PFSK-1 (cell line): Measurements from ENCODE around the gene COL21A1.

ENCODE experiments used
- FOXP2 ChIP-seq: optimal IDR thresholded peaks from 2 replicates; pipeline ENCODE3; 2011; ENCODE audit warnings: borderline replicate concordance, control low read depth, inconsistent platforms; ENCODE audit not compliant: insufficient read depth; ENCODE audit errors: extremely low read length, extremely low read depth
- POLR2AphosphoS5 ChIP-seq: IDR thresholded peaks from 2 replicates; pipeline ENCODE4 v1.6.1; 2012; ENCODE audit warnings: low read depth, mild to moderate bottlenecking, control low read depth, low read length, moderate library complexity
- SIN3A ChIP-seq: IDR thresholded peaks from 2 replicates; pipeline ENCODE4 v1.6.1; 2012; ENCODE audit warnings: mild to moderate bottlenecking, low read length, moderate library complexity, borderline replicate concordance; ENCODE audit not compliant: insufficient read depth
- TAF1 ChIP-seq: IDR thresholded peaks from 2 replicates; pipeline ENCODE4 v1.6.1; 2012; ENCODE audit warnings: low read length, control low read depth, borderline replicate concordance; ENCODE audit not compliant: insufficient read depth
- TF ChIP-seq, protein P1 (sequence below), 2 experiments: IDR thresholded peaks; 2 replicates each; pipeline versions ENCODE4 v1.6.1 to v1.8.0; 2011 to 2012; ENCODE audit warnings: low read depth in 2 of 2, low read length in 2 of 2, control low read depth in 1 of 2, inconsistent platforms in 1 of 2, mild to moderate bottlenecking in 1 of 2, moderate library complexity in 1 of 2; ENCODE audit not compliant: insufficient read depth in 1 of 2

DNA sequence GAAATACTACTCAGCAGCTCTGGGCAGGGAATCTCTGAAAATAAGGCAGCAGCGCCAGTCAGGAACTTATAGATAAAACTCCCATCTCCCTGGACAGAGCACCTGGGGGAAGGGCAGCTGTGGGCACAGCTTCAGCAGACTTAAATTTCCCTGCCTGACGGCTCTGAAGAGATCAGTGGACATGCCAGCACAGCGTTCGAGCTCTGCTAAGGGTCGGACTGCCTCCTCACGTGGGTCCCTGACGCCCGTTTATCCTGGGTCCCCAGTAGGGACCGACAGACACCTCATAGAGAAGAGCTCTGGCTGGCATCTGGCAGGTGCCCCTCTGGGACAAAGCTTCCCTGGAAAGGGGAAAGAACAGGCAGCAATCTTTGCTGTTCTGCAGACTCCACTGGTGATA is 59.0 kb downstream of the COL21A1 start:
- no peak for TF ChIP-seq POLR2AphosphoS5
- TF ChIP-seq, protein P1, sequence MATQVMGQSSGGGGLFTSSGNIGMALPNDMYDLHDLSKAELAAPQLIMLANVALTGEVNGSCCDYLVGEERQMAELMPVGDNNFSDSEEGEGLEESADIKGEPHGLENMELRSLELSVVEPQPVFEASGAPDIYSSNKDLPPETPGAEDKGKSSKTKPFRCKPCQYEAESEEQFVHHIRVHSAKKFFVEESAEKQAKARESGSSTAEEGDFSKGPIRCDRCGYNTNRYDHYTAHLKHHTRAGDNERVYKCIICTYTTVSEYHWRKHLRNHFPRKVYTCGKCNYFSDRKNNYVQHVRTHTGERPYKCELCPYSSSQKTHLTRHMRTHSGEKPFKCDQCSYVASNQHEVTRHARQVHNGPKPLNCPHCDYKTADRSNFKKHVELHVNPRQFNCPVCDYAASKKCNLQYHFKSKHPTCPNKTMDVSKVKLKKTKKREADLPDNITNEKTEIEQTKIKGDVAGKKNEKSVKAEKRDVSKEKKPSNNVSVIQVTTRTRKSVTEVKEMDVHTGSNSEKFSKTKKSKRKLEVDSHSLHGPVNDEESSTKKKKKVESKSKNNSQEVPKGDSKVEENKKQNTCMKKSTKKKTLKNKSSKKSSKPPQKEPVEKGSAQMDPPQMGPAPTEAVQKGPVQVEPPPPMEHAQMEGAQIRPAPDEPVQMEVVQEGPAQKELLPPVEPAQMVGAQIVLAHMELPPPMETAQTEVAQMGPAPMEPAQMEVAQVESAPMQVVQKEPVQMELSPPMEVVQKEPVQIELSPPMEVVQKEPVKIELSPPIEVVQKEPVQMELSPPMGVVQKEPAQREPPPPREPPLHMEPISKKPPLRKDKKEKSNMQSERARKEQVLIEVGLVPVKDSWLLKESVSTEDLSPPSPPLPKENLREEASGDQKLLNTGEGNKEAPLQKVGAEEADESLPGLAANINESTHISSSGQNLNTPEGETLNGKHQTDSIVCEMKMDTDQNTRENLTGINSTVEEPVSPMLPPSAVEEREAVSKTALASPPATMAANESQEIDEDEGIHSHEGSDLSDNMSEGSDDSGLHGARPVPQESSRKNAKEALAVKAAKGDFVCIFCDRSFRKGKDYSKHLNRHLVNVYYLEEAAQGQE (IDR thresholded peaks at IDR 0.05; ENCODE audit: insufficient read depth in 1 of 2, low read depth in 2 of 2, low read length in 2 of 2) = no peak
- TF ChIP-seq SIN3A = no peak
- TF ChIP-seq TAF1 = no peak
- no peak for TF ChIP-seq FOXP2
